CD4-positive, alpha-beta T cell treated with Interleukin-2 at 100 ng/mL for 4 hours (primary cell): ENCODE data around the gene RANBP17.

Source experiments
- DNase-seq: peaks from one replicate; pipeline ENCODE4 v3.0.0-alpha.2; 2020; ENCODE audit warnings: low spot score

Gene RANBP17

DNA sequence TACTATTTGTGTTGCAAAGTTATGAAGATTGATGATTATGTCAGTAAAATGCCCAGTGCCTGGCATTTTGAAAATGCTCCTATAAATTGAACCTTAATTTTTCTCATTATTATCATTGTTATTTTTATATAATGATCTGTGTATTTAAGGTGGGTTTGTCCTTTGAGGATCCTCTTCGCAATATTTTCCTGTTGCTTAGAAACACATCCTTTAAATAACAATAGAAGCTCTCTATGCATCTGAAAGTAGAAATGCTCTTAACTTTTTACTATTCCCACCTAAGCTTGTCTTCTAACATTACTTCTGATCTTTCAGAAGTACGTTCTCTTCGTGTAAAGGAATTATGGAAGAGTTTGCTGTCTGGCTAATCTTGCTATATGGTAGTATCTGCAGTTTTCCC is 232.5 kb downstream of the RANBP17 start:
- DNase-seq, result no peak

DNA sequence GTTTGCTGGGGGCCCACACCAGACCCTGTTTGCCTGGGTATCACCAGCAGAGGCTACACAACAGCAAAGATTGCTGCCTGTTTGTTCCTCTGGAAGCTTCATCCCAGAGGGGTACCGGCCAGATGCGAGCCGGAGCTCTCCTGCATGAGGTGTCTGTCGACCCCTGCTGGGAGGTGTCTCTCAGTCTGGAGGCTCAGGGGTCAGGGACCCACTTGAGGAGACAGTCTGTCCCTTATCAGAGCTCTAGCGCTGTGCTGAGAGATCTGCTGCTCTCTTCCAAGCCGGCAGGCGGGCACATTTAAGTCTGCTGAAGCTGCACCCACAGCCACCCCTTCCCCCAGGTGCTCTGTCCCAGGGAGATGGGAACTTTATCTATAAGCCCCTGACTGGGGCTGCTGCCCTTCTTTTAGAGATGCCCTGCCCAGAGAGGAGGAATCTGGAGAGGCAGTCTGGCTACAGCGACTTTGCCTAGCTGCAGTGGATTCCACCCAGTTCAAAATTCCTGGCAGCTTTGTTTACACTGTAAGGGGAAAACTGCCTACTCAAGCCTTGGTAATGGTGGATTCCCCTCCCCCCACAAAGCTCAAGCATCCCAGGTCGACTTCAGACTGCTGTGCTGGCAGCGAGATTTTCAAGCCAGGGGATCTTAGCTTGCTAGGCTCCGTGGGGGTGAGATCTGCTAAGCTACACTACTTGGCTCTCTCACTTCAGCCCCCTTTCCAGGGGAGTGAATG is 241.2 kb downstream of the RANBP17 start:
- DNase-seq, result no peak

DNA sequence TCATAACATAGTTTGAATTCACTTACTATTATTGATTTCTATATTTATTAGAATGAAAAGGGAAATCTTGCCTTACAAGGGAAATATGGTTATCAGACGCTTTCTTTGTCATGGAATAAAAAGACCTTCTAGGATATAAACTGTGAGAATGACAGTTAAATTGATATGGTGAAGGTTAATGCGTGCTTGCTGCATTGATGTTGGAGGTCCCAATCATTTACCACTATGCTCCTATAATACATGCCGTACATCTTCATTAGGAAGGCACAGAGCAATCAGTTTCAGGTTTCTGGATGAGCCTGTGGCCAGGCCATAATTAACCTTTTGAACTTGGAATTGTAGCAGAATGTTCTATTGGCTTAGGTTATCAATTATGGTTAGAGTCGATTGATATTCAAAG is 245.9 kb downstream of the RANBP17 start:
- DNase-seq, result no peak

- DNase-seq, result no peak
These were observed 253.7 kb downstream of the RANBP17 start for GRCh38 chr5:171115519-171115918.

GRCh38 chr5:171116719-171117118 is 254.9 kb downstream of the RANBP17 start:
- no peak for DNase-seq

GRCh38 chr5:171120986-171121622 is 259.3 kb downstream of the RANBP17 start:
- no peak for DNase-seq

GRCh38 chr5:171121638-171122037 is 259.8 kb downstream of the RANBP17 start:
- DNase-seq, result no peak

GRCh38 chr5:171122372-171122771 is 260.6 kb downstream of the RANBP17 start:
- DNase-seq, result no peak

DNA sequence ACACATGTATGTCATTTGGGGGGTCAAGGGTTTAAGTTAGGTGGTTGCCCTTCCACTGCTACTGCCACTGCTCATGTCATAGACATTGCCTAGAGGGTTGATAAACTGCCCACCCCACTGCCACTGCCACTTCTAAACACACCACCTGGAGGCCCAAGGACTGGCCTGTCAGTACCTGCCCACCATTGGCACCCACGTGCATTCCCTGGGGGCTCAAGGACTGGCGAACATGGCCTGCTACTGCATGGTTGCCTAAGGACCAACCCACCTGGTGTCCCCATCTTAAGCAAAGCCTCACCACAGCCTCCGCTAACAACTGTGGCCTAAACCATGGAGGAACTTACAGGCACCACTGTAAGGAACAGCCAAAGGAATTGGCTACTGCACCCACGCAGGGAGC is 261.6 kb downstream of the RANBP17 start:
- no peak for DNase-seq

GRCh38 chr5:171127314-171127713 is 265.5 kb downstream of the RANBP17 start:
- no peak for DNase-seq

- DNase-seq, result no peak
These were observed 266.3 kb downstream of the RANBP17 start for GRCh38 chr5:171128136-171128535.

- DNase-seq, result no peak
These were observed 267.5 kb downstream of the RANBP17 start for GRCh38 chr5:171129308-171129707.

- DNase-seq, result no peak
These were observed 269.7 kb downstream of the RANBP17 start for GRCh38 chr5:171131497-171131896.

- no peak for DNase-seq
These were observed 276.1 kb downstream of the RANBP17 start for GRCh38 chr5:171137768-171138525.

GRCh38 chr5:171139227-171139626 is 277.4 kb downstream of the RANBP17 start:
- DNase-seq, result no peak

GRCh38 chr5:171142617-171143016 is 280.8 kb downstream of the RANBP17 start:
- no peak for DNase-seq

GRCh38 chr5:171143171-171143570 is 281.4 kb downstream of the RANBP17 start:
- DNase-seq, result no peak

DNA sequence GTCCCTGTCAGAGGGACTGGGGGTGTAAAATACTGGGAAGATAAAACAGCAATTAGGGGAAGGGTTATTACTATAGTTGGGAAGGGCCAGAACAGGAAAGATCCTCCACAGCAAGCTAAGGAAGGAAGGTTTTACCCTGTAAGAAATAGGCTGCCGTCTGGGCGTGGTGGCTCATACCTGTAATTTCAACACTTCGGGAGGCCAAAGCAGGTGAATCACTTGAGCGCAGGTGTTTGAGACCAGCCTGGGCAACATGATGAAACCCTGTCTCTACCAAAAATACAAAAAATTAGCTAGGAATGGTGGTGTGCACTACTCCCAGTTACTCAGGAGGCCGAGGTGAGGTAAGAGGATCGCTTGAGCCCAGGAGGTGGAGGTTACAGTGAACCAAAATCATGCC is 282.1 kb downstream of the RANBP17 start:
- DNase-seq, result no peak

DNA sequence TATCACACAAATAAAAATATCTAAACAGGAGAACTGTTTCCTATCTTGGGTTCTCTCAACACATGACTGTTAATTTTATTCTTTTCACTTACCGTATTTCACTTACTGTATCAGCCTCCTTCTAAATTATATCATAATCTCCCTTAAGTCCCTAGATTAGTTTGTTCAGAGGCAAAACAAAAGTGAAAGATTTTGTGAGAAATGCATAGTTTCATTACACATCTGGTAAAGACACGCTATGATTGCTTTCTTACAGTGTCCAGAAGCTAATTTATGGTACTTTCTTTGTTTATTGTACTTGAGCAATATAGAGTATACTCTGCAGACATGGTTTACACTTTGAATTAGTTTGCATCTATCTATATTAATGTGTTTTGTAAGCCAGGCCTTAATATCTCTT is 287.5 kb downstream of the RANBP17 start:
- DNase-seq, result no peak

GRCh38 chr5:171149772-171150171 is 288.0 kb downstream of the RANBP17 start:
- no peak for DNase-seq

GRCh38 chr5:171152382-171152781 is 290.6 kb downstream of the RANBP17 start:
- no peak for DNase-seq

DNA sequence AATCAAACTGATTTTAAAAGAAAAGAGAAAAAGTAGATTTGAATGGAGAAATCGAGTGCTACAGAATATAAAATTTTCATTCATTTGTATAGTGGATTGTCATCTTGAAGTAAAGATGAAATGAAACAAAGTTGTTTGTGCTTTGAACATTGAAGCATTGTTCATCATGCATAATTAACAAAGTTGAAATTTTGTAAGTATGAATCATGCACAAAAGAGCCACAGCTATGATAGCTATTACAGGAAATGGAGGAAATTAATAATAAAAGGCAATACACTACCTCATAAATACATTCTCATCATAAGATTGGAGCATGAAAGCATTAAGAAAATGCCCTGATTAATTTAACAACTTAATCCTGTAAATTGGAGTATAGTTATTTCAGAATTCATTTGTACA is 293.8 kb downstream of the RANBP17 start:
- no peak for DNase-seq

- DNase-seq, result no peak
These were observed 295.5 kb downstream of the RANBP17 start for GRCh38 chr5:171157276-171157675.
